Measurements from ENCODE around the gene ITGAX. TPM values are rescaled to one million over a fixed set of nuclear protein-coding genes. Genes with fewer than 3 reads are reported as not detected.
A peak's percentile ranks its signal among the peaks of the same experiment; 100 is the strongest.
"Not testable (repeated sequence)": the region's sequence is repeated elsewhere in the genome, so short reads cannot be mapped to it uniquely, and the experiment has no call there.

The ITGAX gene
- total RNA-seq, 1 donor from 2014 or later: 0.40 TPM

DNA sequence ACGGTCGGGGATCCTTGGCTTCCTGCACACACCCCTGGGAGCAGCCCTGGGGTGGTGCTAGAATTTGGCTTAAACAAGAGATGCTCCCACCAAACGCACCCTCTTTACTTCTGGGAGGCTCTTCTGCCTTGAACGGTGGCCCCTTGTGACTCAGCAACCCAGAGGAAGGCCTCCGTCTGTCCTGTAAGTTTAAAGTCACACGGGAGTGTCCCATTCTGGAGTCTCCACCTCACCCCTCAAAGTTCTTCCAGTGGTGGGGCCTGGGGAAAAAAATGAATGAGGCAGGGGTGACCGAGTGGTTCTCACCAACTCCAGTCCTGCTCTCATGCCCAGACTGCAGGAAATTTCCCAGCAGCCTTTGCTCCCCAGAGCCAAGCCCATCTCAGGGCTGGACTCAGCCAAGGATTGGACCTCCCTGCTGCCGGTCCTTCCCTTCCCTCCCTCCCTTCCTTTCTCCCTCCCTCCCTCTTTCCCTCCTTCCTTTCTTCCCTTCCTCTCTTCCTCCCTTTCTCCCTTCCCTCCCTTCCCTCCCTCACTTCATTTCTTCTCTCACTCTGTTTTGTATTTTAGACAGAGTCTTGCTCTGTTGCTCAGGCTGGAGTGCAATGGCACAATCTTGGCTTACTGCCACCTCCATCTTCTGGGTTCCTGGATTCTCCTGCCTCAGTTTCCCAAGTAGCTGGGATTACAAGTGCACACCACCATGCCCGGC is 49.5 kb downstream of the ITGAX start:
- peak; percentile 33 for DNase-seq (ENCODE audit: low read depth)

DNA sequence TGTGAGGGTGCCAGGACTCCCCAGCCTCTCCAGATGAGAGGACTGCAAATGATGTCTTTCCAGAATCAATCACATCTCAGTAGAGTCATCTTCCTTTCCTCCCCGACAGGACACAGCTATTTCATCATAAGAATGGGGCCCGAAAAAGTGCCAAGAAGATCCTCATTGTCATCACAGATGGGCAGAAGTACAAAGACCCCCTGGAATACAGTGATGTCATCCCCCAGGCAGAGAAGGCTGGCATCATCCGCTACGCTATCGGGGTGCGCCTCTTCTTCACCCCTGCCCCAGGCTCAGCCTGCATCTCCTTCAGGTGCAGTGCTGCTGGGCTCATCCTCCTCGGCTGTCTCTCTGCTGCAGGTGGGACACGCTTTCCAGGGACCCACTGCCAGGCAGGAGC is 52.4 kb downstream of the ITGAX start:
- no peak for DNase-seq (ENCODE audit: low read depth)

DNA sequence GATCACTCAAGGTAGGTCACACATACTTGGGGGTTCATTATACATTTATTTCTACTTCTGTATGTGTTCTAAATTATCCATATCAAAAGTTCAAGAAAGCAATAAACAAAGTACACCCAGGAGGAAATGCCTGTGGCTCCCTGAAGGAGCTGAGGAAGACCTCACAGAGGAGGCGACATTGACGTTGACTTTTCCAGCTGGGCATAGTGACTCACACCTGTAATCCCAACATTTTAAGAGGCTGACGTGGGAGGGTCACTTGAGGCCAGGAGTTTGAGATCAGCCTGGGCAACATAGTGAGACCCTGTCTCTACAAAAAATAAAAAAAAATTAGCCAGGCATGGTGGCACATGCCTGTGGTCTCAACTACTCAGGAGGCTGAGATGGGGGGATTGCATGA is 54.5 kb downstream of the ITGAX start:
- peak; percentile 19 for DNase-seq (ENCODE audit: low read depth)

DNA sequence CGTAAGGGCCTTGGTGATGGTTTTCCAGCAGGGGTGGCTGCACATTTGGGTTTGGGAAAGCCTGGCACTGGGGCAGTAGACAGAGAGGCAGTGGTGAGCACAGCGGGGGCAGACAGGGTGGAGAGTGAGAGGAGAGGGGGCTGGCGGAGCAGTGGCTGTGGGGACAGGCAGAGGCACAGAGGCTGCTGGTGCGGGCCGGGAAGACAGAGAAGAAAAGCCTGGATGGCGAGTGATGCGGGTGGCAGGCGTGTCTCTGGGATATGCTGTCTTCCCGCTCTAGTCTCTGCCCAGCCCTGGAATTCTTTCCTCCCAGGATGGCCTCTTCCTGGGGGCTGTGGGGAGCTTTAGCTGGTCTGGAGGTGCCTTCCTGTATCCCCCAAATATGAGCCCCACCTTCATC is 55.1 kb downstream of the ITGAX start:
- DNase-seq (ENCODE audit: low read depth): no peak

DNA sequence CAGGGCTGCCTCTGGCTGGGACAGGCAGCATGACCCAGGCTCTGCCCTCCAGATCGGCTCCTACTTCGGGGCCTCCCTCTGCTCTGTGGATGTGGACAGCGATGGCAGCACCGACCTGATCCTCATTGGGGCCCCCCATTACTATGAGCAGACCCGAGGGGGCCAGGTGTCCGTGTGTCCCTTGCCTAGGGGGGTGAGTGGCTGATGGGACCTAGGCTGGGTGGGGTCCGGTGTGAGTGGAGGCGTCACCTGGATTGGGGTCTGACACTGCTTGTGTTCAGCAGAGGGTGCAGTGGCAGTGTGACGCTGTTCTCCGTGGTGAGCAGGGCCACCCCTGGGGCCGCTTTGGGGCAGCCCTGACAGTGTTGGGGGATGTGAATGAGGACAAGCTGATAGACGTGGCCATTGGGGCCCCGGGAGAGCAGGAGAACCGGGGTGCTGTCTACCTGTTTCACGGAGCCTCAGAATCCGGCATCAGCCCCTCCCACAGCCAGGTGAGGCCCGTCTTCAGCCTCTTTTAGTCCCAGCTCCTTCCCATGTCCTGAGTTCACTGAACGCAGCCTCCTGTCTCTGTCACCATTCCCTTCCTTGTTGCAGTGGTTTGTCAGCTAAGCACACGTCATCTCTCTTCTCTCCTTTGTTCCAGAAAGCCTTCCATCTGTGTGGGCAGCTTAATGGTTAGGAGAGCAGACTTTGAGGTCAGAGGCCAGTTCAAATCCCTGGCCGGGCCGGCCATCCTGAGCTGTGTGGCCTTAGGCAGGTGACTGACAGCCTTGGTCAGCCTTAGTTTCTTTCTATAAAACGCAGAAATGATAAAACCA is 56.3 kb downstream of the ITGAX start:
- no peak for DNase-seq (ENCODE audit: low read depth)

DNA sequence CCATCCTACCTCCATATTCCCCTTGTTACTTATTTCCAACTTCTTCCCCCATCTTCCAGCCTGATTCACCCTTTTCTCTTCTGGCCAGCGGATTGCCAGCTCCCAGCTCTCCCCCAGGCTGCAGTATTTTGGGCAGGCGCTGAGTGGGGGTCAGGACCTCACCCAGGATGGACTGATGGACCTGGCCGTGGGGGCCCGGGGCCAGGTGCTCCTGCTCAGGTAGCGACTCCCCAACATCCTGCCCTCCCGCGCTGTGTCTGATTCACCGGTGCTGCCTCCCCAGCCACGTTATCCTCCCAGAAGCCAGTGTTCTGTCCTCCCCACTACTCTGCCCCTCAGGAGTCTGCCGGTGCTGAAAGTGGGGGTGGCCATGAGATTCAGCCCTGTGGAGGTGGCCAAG is 57.8 kb downstream of the ITGAX start:
- DNase-seq (ENCODE audit: low read depth): no peak

DNA sequence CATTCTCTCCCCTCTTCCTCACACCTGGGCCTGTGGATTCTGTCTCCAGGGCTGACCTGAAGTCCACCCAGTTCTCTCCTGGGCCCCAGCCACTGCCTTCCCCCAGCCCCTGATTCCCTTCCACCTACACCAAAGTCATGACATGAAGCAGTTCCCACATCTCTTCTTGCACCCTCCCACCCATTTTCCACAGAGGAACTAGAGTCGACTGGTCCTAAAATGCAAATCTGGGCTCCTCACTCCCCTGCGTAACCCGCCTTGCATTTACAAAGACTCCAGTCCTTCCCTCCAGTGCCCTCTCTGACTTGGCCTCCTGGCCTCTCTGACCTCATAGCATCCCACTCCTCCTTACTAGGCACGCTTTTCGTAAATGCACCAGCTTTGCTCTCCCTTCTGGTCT is 58.4 kb downstream of the ITGAX start:
- DNase-seq (ENCODE audit: low read depth): no peak

DNA sequence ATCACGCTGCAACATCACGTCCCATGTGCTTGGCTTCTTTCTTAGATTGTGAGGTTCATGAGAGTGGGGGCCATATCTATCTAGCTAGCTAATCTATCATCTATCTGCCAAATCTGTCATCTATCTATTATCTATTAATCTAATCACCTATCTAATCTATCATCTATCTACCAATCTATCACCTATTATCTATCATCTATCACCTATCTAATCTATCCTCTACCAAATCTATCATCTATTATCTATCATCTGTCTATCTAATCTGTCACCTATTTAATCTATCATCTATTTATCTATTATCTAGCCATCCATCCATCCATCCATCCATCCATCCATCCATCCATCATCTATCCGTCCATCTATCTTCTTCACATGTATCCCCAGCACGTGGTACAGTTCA is 59.0 kb downstream of the ITGAX start:
- no peak for DNase-seq (ENCODE audit: low read depth)

DNA sequence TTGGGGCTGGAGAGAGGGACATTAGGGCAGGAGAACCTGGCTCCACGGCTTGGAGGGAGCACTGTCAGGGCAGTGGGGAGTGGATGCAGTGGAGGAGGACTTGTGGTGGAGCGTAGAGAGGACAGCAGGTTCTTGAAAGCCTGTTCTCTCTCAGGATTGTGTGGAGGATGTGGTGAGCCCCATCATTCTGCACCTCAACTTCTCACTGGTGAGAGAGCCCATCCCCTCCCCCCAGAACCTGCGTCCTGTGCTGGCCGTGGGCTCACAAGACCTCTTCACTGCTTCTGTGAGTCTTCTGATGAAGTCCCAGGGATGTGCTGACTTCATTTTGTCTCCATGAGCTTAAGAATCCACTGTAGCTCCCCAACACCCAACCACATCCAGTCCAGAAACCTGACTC is 59.7 kb downstream of the ITGAX start:
- DNase-seq (ENCODE audit: low read depth): no peak

DNA sequence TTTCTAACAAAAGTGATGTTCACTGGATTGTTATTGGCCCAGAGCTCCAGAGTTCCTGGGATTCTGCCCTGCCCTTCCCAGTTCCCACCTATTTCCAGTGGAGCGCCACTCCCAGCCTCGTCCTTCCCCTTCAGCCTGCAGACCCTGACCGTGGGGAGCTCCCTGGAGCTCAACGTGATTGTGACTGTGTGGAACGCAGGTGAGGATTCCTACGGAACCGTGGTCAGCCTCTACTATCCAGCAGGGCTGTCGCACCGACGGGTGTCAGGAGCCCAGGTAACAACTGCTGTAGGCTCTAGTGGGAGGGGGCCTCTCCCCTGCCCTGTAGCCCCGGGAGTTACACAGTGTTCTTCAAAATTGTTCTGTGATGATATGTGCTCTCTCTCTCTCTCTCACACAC is 61.4 kb downstream of the ITGAX start:
- DNase-seq (ENCODE audit: low read depth): no peak

DNA sequence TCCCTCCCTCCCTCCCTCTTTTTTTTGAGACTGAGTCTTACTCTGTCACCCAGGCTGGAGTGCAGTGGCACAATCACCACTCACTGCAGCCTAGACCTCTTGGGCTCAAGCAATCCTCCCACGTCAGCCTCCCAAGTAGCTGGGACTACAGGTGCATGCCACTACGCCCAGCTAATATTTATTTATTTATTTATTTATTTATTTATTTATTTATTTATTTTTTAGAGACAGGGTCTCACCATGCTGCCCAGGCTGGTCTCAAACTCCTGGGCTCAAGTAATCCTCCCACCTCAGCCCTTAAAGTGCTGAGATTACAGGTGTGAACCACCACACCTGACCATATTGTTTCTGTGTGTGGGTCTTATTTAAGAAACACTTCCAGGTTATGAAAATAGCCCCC is 62.1 kb downstream of the ITGAX start:
- DNase-seq (ENCODE audit: low read depth): not testable (repeated sequence)

DNA sequence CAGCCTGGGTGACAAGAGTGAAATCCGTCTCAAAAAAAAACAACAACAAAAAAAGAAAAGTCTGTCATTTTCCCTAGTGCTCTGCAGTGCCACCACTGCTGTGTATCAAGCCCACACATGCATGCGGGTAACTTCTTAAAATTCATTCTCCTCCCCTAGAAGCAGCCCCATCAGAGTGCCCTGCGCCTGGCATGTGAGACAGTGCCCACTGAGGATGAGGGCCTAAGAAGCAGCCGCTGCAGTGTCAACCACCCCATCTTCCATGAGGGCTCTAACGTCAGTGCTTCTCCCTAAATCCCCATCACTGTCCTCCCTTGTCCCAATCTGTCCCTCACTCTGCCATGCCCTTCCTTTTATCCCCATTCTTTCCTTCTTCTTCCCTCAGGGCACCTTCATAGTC is 62.9 kb downstream of the ITGAX start:
- DNase-seq (ENCODE audit: low read depth): no peak

DNA sequence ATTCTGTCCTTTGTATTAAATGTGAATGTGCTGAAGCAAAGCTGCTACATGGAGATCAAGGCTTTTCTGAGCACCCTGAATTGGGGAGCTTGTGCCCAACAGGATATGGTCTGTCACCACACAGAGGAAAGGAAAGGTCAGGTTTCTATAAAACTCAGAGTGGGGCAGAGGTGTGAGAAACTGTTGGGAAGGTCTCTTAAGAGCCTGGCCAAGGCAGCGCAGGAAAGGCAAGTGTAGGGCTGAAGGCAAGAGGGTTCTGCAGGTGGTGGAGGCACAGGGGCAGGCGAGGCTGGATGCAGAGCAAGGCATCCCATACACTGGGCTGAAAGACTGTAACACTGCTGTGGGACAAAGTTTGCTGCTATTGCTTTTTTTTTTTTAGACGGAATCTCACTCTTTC is 65.1 kb downstream of the ITGAX start:
- DNase-seq (ENCODE audit: low read depth): no peak

DNA sequence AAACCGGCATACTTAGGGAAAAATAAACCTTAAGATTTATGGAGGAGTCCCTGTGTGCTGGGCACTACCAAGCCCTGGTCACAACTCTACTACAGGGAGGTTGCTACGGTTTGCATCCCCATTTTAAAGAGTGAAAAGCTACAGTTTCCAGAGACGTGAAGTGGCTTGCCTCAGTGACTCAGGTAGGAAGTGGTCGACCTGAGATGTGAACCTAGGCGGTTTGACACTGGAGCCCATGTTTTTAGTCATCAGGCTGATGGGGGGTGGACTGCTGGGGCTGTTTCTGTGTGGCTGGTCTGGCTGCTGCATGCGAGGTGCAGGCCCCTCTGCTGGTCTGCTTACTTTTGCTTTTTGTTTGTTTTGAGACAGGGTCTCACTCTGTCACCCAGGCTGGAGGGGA is 66.6 kb downstream of the ITGAX start:
- no peak for DNase-seq (ENCODE audit: low read depth)

DNA sequence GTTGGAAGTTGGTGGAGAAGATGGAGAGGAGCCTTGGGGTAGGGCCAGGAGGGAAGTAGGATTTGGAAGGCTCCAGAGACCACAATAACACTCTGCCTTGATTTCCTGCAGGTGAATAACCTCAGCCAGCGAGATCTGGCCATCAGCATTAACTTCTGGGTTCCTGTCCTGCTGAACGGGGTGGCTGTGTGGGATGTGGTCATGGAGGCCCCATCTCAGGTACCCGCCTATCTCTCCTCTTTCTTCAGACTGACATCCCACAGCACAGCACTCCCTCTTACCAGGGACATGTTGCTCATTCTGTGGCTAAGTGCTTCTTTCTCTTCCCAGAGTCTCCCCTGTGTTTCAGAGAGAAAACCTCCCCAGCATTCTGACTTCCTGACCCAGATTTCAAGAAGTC is 68.3 kb downstream of the ITGAX start:
- no peak for DNase-seq (ENCODE audit: low read depth)

DNA sequence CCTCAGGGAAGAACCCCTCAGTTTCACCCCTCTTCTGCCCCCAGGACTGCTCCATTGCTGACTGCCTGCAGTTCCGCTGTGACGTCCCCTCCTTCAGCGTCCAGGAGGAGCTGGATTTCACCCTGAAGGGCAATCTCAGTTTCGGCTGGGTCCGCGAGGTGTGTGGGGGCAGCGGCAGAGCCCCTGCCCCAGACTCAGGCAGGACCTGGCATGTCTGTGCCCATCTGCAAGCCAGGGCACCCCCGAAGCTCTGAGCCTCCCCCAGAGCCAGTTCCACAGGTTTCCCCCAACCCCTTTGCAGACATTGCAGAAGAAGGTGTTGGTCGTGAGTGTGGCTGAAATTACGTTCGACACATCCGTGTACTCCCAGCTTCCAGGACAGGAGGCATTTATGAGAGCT is 68.8 kb downstream of the ITGAX start:
- DNase-seq (ENCODE audit: low read depth): no peak

DNA sequence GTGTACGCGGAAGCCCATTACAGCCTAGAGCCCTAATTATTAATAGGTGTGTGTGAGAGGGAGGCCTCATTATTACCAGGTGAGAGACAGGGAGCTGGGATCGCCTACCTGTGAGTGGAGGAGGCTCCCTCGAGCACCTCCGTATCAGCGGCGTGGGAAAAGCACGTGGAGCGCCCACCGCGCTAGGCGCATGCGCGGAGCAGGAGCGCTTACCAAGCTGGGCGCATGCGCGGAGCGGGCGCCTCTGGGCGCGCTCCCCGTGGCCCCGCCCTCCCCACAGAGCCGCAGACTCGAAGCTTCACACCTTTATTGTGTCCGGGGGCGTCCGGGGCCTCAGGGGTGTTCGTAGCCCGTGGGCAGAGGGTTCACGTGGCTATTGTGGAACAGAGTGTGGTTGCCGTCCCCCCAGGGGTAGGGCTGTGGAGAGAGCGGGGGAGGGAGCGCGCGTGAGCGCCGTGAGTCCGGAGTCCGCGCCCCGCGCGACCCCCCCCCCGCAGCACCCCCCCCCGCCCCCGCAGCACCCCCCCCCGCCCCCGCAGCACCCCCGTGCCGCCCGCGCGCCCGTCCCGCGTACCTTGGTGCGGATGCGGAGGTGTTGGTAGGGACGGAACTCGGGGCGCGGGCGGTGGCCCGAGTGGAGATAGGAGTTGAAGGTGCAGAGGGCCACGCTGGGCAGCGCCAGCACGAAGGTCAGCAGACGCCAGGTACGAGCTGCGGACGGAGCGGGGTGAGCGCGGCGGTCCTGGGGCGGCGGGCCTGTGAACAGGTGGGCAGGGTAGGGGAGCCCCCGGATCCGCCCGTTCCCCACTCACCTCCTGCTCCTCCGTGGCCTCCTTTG is 72.7 kb downstream of the ITGAX start:
- peak; percentile 40 for DNase-seq (ENCODE audit: low read depth)

DNA sequence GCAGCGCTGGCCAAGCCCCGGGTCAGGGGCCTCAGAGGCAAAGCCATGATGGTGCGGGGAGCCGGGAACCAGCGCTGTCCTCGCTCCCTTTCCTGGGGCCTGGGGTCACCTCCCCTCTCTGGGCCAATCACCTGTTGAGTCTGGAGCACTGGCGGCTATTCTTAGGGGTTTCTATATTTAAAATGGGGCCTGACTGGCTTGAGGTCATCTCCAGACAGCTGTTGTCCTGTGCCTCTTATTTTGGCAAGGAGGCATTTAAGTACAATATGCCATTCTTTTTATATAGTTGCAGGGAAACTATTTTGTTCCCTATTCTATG is 73.3 kb downstream of the ITGAX start, which contains the start of gene COX6A2:
Gene COX6A2 (minus strand): TSS at position 82 of the 319 bp plus-strand sequence. CDS start 35 bp downstream, at position 47.
- peak; percentile 93 for DNase-seq (ENCODE audit: low read depth)

DNA sequence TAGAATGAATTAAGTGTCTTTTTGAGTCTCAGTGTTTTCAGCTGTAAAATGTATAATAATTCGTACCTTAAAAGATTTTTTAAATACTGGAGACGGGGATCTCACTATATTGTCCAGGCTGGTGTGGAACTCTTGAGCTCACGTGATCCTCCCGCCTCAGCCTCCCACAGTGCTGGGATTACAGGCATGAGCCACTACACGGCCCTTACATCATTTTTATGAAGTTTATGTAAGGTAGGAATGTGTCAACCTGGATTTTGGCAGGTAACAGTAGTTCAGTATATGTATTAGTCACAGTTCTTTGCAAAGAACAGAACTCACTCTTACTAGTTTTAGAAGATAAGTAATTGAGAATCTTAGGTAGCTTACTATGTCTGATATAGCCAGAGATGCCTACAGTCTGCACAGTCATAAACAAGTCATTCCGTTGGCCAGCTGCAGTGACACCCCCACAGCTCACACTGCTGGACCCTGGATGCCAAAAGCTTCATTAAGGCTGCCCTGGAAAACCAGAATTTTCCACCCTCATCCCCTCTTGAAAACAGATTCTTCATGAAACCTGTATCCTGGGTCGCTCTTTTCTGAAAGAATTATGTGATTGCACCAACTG is 73.8 kb downstream of the ITGAX start:
- peak; percentile 66 for DNase-seq (ENCODE audit: low read depth)

DNA sequence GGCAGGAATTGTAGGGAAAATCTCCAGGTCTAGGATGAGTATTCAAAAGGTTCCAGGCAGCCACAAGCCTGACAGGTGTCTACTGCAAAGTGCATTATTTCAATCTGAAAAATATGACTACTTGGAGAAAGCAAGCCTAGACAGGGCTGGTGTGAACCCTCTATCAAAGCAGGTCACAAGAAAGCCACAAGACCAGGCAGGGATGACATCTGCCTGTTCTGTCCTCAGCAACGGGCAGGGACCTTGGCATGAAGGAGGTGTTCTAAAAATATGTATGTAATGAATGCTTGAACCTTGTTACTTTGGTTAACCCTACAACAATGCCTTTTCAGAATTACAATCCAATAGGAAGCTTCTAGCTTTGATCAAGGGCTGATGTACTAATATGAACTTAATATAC is 74.3 kb downstream of the ITGAX start:
- peak; percentile 90 for DNase-seq (ENCODE audit: low read depth)

DNA sequence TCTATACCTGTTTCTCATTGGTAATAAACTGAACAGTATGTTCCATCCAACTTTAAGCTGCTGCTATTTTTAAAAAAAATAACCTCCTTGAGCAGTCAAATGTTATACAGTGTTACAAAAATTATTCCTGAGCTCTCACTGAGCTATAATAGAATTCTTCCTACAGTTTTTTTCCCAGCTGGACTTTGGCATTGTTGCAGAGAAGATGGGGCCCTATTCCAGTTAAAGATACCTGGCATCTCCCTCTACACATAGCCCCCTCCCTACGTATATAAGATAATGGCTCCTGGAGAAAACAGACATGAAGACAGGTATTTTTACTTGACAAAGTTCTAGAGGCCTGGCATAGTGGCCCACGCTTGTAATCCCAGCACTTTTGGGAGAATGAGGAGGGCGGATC is 74.8 kb downstream of the ITGAX start:
- no peak for DNase-seq (ENCODE audit: low read depth)

Measured in myocyte (in vitro differentiated cells).